ENCODE measurements around the gene ZNF600. TPM values are rescaled to one million over a fixed set of nuclear protein-coding genes. Genes with fewer than 3 reads are reported as not detected.

ZNF600 gene
- total and polyA plus RNA-seq, 2 of the 13 experiments (the other 11 are each of a cell fraction or from before 2014, with no cell fraction given) = 15.0 to 16.4 TPM

DNA sequence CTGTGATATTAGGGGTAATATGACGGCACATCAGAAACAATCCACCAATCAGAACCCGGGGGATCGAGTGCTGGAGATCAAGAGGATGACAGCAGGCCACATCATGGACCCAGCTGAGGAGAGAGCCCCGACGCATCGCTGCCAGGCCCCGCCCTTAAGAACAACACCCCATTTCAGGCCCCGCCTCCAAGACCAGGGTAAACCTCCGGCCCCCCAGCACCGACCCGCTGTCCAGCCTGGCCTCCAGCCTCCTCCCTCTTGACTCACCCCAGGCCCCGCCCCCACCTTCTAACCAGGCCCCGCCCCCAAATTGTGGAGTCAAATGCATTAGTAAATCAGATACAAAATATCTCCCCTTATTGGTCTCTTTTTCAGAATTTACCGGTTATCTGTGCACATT is 47.0 kb downstream of the ZNF600 start:
- DNase-seq (ENCODE audit: low spot score) = no peak
- no peak for ATAC-seq
- POLR2A ChIA-PET = no interaction called here
- TF ChIP-seq ZNF773 (CRISPR knock-in tag; IDR thresholded peaks at IDR 0.05; ENCODE audit: borderline replicate concordance) = no peak
- no peak for TF ChIP-seq ZNF136 (CRISPR knock-in tag; IDR thresholded peaks at IDR 0.05; ENCODE audit: low read depth)
- TF ChIP-seq DMAP1 (CRISPR knock-in tag; IDR thresholded peaks at IDR 0.05) = no peak
- TF ChIP-seq, protein P1, sequence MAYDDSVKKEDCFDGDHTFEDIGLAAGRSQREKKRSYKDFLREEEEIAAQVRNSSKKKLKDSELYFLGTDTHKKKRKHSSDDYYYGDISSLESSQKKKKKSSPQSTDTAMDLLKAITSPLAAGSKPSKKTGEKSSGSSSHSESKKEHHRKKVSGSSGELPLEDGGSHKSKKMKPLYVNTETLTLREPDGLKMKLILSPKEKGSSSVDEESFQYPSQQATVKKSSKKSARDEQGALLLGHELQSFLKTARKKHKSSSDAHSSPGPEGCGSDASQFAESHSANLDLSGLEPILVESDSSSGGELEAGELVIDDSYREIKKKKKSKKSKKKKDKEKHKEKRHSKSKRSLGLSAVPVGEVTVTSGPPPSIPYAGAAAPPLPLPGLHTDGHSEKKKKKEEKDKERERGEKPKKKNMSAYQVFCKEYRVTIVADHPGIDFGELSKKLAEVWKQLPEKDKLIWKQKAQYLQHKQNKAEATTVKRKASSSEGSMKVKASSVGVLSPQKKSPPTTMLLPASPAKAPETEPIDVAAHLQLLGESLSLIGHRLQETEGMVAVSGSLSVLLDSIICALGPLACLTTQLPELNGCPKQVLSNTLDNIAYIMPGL (CRISPR knock-in tag; IDR thresholded peaks at IDR 0.05; ENCODE audit: borderline replicate concordance in 1 of 2, low read depth in 1 of 2) = no peak
- TF ChIP-seq, protein P2, sequence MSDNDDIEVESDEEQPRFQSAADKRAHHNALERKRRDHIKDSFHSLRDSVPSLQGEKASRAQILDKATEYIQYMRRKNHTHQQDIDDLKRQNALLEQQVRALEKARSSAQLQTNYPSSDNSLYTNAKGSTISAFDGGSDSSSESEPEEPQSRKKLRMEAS (IDR thresholded peaks at IDR 0.05) = no peak
- no peak for TF ChIP-seq ZBTB21 (CRISPR knock-in tag; IDR thresholded peaks at IDR 0.05)
- intact Hi-C loops (cut with micrococcal nuclease; ENCODE audit: unreplicated experiment) (no loop called here), in situ Hi-C loops (cut with HindIII; ENCODE audit: extremely low pct_ligation_motif_present, low pct_unique_long_range_greater_than_20kb) (no loop called here)
- peaks cover 11% of the 10 kb centered on the region; the same call in 1 of the 2 replicates for H3K9me3 ChIP-seq (ENCODE audit: low read length)
- no peak overlapping the region for H3K4me2 ChIP-seq (ENCODE audit: low read depth, low read length)
- no peak for FAIRE-seq
- 74% methylated on average over 12 of the region's 14 CpGs for WGBS (ENCODE audit: low lambda C conversion rate)
- H3K27ac ChIP-seq (ENCODE audit: extremely low read length, insufficient read depth, low read length) = no peak overlapping the region
- BruUV-seq (replicated peaks) = no TSS peak
- no peaks in the 10 kb centered on the region for H4K20me1 ChIP-seq (ENCODE audit: insufficient read depth, low read length)
- H3K36me3 ChIP-seq (replicated peaks in 1 of 2; ENCODE audit: control insufficient read depth in 1 of 2, insufficient read depth in 2 of 2, low read length in 2 of 2) = no peaks in the 10 kb centered on the region
- peaks cover 42% of the 10 kb centered on the region for H3K4me1 ChIP-seq (ENCODE audit: insufficient read depth, low read length)
- no peak overlapping the region for H3K9ac ChIP-seq (ENCODE audit: insufficient read depth, low read depth, low read length)
- H3K79me2 ChIP-seq (ENCODE audit: insufficient read depth, low read length) = no peaks in the 10 kb centered on the region
- CTCF ChIA-PET (ENCODE audit: low intra/inter-chr PET ratio, low total read pairs) = no interaction called here
- H3K27me3 ChIP-seq (ENCODE audit: control insufficient read depth in 1 of 2, insufficient read depth in 2 of 2, low read length in 2 of 2) = no peaks in the 10 kb centered on the region
- H3K4me3 ChIP-seq (replicated peaks in 1 of 3; ENCODE audit: insufficient read depth in 1 of 3, low read depth in 2 of 3, low read length in 3 of 3) = no peak overlapping the region
- H2AFZ ChIP-seq (ENCODE audit: low read length) = no peak overlapping the region

DNA sequence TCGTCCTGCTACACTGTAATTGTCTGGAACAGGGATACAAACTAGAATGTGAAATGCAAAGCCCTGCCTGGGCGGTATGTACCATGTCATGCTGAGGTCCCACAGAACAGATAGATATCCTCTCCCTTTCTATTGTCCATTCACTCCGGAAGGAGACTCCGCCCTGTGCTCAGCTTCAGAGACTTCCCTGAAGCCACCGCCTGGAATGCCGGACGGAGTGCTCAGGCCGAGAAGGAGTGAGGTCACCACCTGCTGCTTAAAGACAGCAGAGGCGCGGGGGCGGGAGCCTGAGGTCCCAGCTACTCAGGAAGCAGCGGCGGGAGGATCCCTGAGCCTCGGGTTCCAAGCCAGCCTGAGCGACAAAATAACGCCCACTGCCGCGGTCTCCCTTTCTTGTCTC is 50.9 kb downstream of the ZNF600 start:
- H2AFZ ChIP-seq (ENCODE audit: low read length) = no peak overlapping the region
- no peaks in the 10 kb centered on the region for H4K20me1 ChIP-seq (ENCODE audit: insufficient read depth, low read length)
- peak overlapping the region; percentile 68; the same call in 1 of the 2 replicates for H3K9ac ChIP-seq (ENCODE audit: insufficient read depth, low read depth, low read length)
- H3K27me3 ChIP-seq (ENCODE audit: control insufficient read depth in 1 of 2, insufficient read depth in 2 of 2, low read length in 2 of 2) = no peaks in the 10 kb centered on the region
- H3K4me3 ChIP-seq (replicated peaks in 1 of 3; ENCODE audit: insufficient read depth in 1 of 3, low read depth in 2 of 3, low read length in 3 of 3) = peak overlapping the region in 2 of 3 experiments; percentile 20 to 78; a peak in 2 of 6 replicates
- peaks cover 9% of the 10 kb centered on the region; the same call in 1 of the 2 replicates for H3K9me3 ChIP-seq (ENCODE audit: low read length)
- ChIA-PET POLR2A (interaction anchor here (0.8 to 1.1 kb wide), 2 partner anchors 24 to 724 kb away, joined by 3 to 4 read pairs; no protein-coding TSS in a partner anchor), CTCF (ENCODE audit: low intra/inter-chr PET ratio, low total read pairs) (no interaction called here)
- peak overlapping the region; percentile 70 for H3K27ac ChIP-seq (ENCODE audit: extremely low read length, insufficient read depth, low read length)
- DNase-seq (ENCODE audit: low spot score) = peak; percentile 51
- peak; percentile 76 for ATAC-seq
- BruUV-seq (replicated peaks) = no TSS peak
- no peak for FAIRE-seq
- H3K79me2 ChIP-seq (ENCODE audit: insufficient read depth, low read length) = no peaks in the 10 kb centered on the region
- H3K4me1 ChIP-seq (ENCODE audit: insufficient read depth, low read length) = peaks cover 16% of the 10 kb centered on the region
- TF ChIP-seq, protein P3, sequence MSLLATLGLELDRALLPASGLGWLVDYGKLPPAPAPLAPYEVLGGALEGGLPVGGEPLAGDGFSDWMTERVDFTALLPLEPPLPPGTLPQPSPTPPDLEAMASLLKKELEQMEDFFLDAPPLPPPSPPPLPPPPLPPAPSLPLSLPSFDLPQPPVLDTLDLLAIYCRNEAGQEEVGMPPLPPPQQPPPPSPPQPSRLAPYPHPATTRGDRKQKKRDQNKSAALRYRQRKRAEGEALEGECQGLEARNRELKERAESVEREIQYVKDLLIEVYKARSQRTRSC (CRISPR knock-in tag; IDR thresholded peaks at IDR 0.05; ENCODE audit: low read depth) = no peak
- TF ChIP-seq TEAD3 (CRISPR knock-in tag; optimal IDR thresholded peaks at IDR 0.05; ENCODE audit: borderline replicate concordance) (peak; percentile 37), ZBTB38 (CRISPR knock-in tag; IDR thresholded peaks at IDR 0.05) (peak; percentile 73; the same call in 1 of the 2 replicates)
- in situ Hi-C loops (cut with HindIII; ENCODE audit: extremely low pct_ligation_motif_present, low pct_unique_long_range_greater_than_20kb) (no loop called here), intact Hi-C loops (cut with micrococcal nuclease; ENCODE audit: unreplicated experiment) (no loop called here)
- WGBS (ENCODE audit: low lambda C conversion rate) = 68% methylated on average over 18 of the region's 18 CpGs
- H3K36me3 ChIP-seq (replicated peaks in 1 of 2; ENCODE audit: control insufficient read depth in 1 of 2, insufficient read depth in 2 of 2, low read length in 2 of 2) = no peaks in the 10 kb centered on the region
- H3K4me2 ChIP-seq (ENCODE audit: low read depth, low read length) = peak overlapping the region; percentile 52

Measured in HepG2 (cell line).